Stimulated activated CD4-positive, alpha-beta T cell treated with anti-CD3 and anti-CD28 coated beads, Interleukin-1b, Interleukin-23, amount 100 ng/mL, for 4 hours (primary cell): Measurements from ENCODE around the gene ZMIZ1.

Experiments
- DNase-seq, 2 donors: peaks; one replicate each; pipeline ENCODE4 v3.0.0-alpha.2; 2020; ENCODE audit warnings: low read depth in 2 of 2

Gene ZMIZ1

GRCh38 chr10:79150444-79150754 is 81.6 kb downstream of the ZMIZ1 start:
- DNase-seq: no peak

DNA sequence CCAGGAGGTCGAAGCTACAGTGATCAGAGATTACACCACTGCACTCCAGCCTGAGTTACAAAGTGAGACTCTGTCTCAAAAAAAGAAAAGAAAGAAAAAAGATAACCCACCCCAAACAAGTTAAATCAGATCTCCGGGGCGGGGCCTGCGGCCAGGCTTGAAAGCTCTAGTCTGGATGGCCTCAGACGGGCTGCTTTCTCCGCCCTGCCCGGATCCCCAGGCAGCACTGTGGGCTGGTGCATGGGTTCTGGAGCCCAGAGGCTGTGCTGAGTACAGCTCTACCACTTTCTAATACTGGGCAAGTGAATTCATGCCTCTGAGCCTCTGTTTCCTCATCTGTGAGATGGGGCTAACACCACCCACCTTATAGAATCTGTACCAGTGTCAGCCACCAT is 83.7 kb downstream of the ZMIZ1 start:
- DNase-seq: no peak

- DNase-seq: no peak
Observed at GRCh38 chr10:79153745-79154144, 85.0 kb downstream of the ZMIZ1 start.

- no peak for DNase-seq
Observed at GRCh38 chr10:79155301-79156081, 86.7 kb downstream of the ZMIZ1 start.

GRCh38 chr10:79156334-79157274 is 87.8 kb downstream of the ZMIZ1 start:
- no peak for DNase-seq

GRCh38 chr10:79158004-79158340 is 89.2 kb downstream of the ZMIZ1 start:
- DNase-seq: no peak

GRCh38 chr10:79158402-79159097 is 89.8 kb downstream of the ZMIZ1 start:
- DNase-seq: no peak

DNA sequence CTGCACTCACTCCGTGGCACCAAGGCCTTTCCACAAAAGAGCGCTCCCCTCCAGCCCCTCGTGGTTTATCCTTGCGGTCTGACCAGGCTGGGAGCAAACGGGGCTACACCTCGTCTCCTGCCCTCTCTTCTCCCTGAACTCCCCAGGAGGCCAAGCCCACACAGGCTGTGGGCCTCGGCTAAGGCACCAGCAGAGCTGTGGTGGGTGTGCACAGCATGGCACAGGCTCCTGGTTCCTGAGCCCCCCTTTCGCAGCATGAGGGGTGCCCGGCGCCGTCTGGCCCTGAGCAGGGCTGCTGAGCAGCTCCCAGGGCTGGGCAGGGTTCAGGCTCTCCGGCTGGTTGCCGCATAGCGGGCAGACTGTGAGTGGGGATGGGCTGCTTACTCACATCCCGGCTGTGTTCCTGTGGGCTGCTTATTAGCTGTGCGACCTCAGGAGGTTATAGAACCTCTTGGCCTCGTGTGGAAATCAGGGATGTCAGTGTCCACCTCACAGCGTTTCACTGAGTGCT is 90.4 kb downstream of the ZMIZ1 start:
- DNase-seq: no peak

GRCh38 chr10:79159785-79160184 is 91.0 kb downstream of the ZMIZ1 start:
- no peak for DNase-seq

DNA sequence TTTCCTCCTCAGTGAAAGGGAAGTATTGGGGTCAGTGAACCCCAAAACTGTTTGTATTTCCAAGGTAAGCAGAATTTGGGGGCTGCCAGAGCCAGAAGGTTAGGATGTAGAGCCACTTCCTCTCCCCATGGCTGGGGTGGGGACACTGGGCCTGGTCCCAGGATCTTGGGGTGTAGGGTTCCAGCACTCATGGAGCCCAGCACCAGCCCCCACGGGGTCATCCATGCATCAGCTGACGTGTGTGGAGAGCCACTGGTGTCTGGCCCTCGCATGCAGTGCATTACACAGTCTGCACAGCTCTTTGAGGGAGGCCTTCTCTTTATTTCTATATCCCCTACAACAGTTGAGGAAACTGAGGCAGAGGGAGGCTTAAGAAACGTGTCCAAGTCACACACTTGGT is 91.4 kb downstream of the ZMIZ1 start:
- DNase-seq: no peak

GRCh38 chr10:79161557-79161956 is 92.8 kb downstream of the ZMIZ1 start:
- no peak for DNase-seq

- no peak for DNase-seq
Observed at GRCh38 chr10:79162022-79162421, 93.3 kb downstream of the ZMIZ1 start.

- DNase-seq: no peak
Observed at GRCh38 chr10:79162861-79163665, 94.3 kb downstream of the ZMIZ1 start.

- no peak for DNase-seq
Observed at GRCh38 chr10:79163666-79163975, 94.9 kb downstream of the ZMIZ1 start.

GRCh38 chr10:79164075-79164474 is 95.3 kb downstream of the ZMIZ1 start:
- no peak for DNase-seq

DNA sequence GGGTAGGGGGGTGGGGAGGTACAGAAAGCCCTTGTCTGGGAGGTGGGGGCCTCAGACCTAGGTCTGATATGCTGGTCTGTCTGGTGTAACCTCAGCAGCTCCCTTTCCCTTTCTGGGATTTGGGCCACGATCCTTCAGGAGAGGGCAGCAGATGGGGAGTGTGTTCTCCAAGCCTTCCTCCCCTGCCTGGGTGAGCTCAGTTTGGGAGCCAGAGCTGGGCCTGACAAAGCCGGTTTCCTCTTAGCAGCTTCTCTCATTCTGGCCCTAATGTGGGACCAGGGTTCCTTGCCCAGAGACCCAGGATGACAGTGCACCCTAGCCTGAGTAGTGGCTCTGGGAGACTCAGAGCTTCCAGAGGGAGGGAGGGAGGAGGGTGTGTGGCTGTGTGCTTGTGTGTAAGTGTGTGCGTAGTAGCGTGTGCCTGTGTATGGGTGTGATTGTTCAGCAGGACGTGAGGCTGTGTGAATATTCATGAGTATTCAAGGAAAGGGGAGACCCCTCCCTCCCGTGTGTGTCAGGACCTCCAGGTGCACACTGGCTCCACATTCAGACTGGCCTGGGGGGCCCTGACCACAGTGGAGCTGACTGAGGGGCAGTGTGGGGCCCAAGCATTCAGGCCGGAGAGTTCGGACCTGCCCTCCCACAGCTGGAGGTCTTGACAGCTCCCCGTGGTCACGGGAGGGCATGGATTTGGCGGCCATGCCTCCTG is 96.5 kb downstream of the ZMIZ1 start:
- no peak for DNase-seq

- DNase-seq: no peak
Observed at GRCh38 chr10:79166312-79166721, 97.6 kb downstream of the ZMIZ1 start.

- no peak for DNase-seq
Observed at GRCh38 chr10:79166741-79167140, 98.0 kb downstream of the ZMIZ1 start.

DNA sequence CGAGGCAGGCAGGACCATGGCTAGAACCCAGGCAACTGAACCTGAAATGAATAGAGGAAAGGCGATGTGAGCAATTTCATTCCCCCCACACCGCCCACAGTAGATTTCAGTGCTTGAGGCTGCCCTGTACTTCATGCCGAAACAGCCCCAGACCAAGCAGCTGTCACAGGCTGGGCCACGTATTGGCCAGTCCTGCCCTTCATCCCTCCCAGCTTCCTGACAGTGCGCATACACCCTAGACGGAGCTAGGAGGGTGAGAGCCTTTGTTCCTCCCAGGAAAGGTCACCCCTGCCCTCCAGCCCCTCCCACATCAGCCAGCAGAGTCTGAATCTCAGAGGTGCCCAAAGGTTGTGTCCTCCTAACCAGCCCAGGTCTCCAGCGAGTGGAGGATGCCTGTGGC is 98.8 kb downstream of the ZMIZ1 start:
- no peak for DNase-seq

DNA sequence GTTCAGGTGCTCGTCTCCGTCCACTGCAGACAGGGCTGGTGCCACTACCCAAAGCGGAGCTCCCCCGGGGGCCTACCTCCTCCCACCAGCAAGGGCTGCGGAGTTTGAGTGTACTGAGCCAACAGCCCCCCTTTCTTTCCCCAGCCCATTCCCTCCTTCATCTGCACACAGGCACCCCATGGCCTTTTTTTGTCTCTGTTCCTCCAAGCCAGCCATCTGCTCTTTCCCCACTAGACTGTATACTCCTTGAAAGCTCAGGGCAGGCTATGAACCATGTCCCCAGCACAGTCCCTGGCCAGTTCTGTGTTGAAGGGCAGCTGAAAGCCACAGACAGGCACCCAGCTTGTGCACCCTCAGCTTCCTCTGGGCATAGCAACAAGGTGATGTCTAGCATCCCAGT is 99.4 kb downstream of the ZMIZ1 start:
- no peak for DNase-seq

GRCh38 chr10:79170226-79170752 is 101.5 kb downstream of the ZMIZ1 start:
- DNase-seq: no peak
